SK-N-SH (cell line): ENCODE results near the gene CCDC15. TPM values are rescaled to one million over a fixed set of nuclear protein-coding genes. Genes with fewer than 3 reads are reported as not detected.

ENCODE experiments used
- CTCF ChIA-PET: fragments of 300-600, 350-600 bp; formaldehyde crosslinking; extraction: SDS; loops from one replicate; lab custom pipeline; 2021; lab: Yijun Ruan, JAX
- POLR2A ChIA-PET: fragments of 350-600 bp; sonication (Branson Sonifier 250); formaldehyde crosslinking; extraction: SDS; loops from one replicate; lab custom pipeline; 2020; ENCODE audit warnings: antibody characterized with exemption, inconsistent platforms; lab: Yijun Ruan, JAX
- DNase-seq: peaks from one replicate; pipeline ENCODE4 v3.0.0; 2012
- H2AFZ ChIP-seq: fragments of 200-600 bp; sonication (generic); 2 replicates; pipeline ENCODE4 v1.8.1; 2016; ENCODE audit warnings: antibody characterized with exemption, mild to moderate bottlenecking, low read depth
- H3F3A ChIP-seq: fragments of 200-600 bp; sonication (generic); replicated peaks from 2 replicates; pipeline ENCODE3; 2016; ENCODE audit warnings: antibody characterized with exemption, mild to moderate bottlenecking; ENCODE audit not compliant: insufficient read depth
- H3K27ac ChIP-seq, 2 experiments: fragments of 200-500 bp in 1 of 2; fragments of 200-600 bp in 1 of 2; sonication (Bioruptor generic) in 1 of 2; sonication (generic), shearing (Covaris generic) in 1 of 2; 2 replicates each; pipeline versions ENCODE4 v1.5.1 to v1.6.1; 2014 to 2016; ENCODE audit warnings: low read depth in 2 of 2, inconsistent platforms in 1 of 2, low read length in 1 of 2, mild to moderate bottlenecking in 1 of 2, mixed read lengths in 1 of 2
- H3K27me3 ChIP-seq: fragments of 200-600 bp; sonication (generic), shearing (Covaris generic); 2 replicates; pipeline ENCODE4 v1.6.1; 2016; ENCODE audit warnings: mixed run types; ENCODE audit not compliant: insufficient read depth
- H3K36me3 ChIP-seq, 2 experiments: fragments of 200-500 bp in 1 of 2; fragments of 200-600 bp in 1 of 2; sonication (Bioruptor generic) in 1 of 2; sonication (generic) in 1 of 2; replicated peaks in 1 of 2; 2 replicates each; pipeline versions ENCODE3 to v1.5.1; 2014 to 2016; ENCODE audit warnings: low read length in 1 of 2, mild to moderate bottlenecking in 1 of 2; ENCODE audit not compliant: insufficient read depth in 2 of 2, control insufficient read depth in 1 of 2
- H3K4me1 ChIP-seq, 2 experiments: fragments of 200-500 bp in 1 of 2; fragments of 200-600 bp in 1 of 2; sonication (Bioruptor generic) in 1 of 2; sonication (generic), shearing (Covaris generic) in 1 of 2; 2 replicates each; pipeline versions ENCODE4 v1.5.1 to v1.6.1; 2014 to 2016; ENCODE audit warnings: low read depth in 1 of 2, low read length in 1 of 2, mixed run types in 1 of 2; ENCODE audit not compliant: insufficient read depth in 2 of 2, control insufficient read depth in 1 of 2
- H3K4me2 ChIP-seq: fragments of 200-600 bp; sonication (generic), shearing (Covaris generic); 2 replicates; pipeline ENCODE4 v1.6.1; 2017; ENCODE audit warnings: mixed run types
- H3K4me3 ChIP-seq, 2 experiments: fragments of 200-500 bp in 1 of 2; fragments of 200-600 bp in 1 of 2; sonication (Bioruptor generic) in 1 of 2; sonication (generic), shearing (Covaris generic) in 1 of 2; 2 replicates each; pipeline versions ENCODE4 v1.5.1 to v1.8.1; 2014 to 2016; ENCODE audit warnings: low read depth in 2 of 2, inconsistent platforms in 1 of 2, low read length in 1 of 2, mild to moderate bottlenecking in 1 of 2, mixed read lengths in 1 of 2, moderate library complexity in 1 of 2
- H3K79me2 ChIP-seq: fragments of 200-600 bp; sonication (generic); 2 replicates; pipeline ENCODE4 v1.8.1; 2017; ENCODE audit warnings: mild to moderate bottlenecking; ENCODE audit not compliant: insufficient read depth
- H3K9ac ChIP-seq: fragments of 200-600 bp; sonication (generic); 2 replicates; pipeline ENCODE4 v1.6.1; 2017; ENCODE audit warnings: mixed run types
- H3K9me2 ChIP-seq: fragments of 200-600 bp; sonication (generic); 2 replicates; pipeline ENCODE4 v1.6.1; 2017; ENCODE audit warnings: mixed run types
- H3K9me3 ChIP-seq: fragments of 200-600 bp; sonication (generic); 2 replicates; pipeline ENCODE4 v1.6.1; 2017; ENCODE audit warnings: mixed run types, mild to moderate bottlenecking, moderate library complexity
- H4K20me1 ChIP-seq: fragments of 200-600 bp; sonication (generic); 2 replicates; pipeline ENCODE4 v1.6.1; 2017; ENCODE audit warnings: mild to moderate bottlenecking, mixed run types; ENCODE audit not compliant: insufficient read depth
- CHD2 ChIP-seq: fragments of 150-350 bp; IDR thresholded peaks from 2 replicates; pipeline ENCODE4 v1.6.1; 2018; ENCODE audit warnings: low read length; ENCODE audit not compliant: partially characterized antibody
- EP300 ChIP-seq, 2 experiments: IDR thresholded peaks; 2 replicates each; pipeline versions ENCODE4 v1.4.0 to v1.6.1; 2012; ENCODE audit warnings: borderline replicate concordance in 1 of 2, low read depth in 1 of 2, low read length in 1 of 2
- FOSL2 ChIP-seq: IDR thresholded peaks from 2 replicates; pipeline ENCODE4 v1.4.0; 2012; ENCODE audit warnings: low read depth, mild to moderate bottlenecking, moderate library complexity, borderline replicate concordance
- GABPA ChIP-seq: IDR thresholded peaks from 2 replicates; pipeline ENCODE4 v1.4.0; 2012; ENCODE audit warnings: low read depth, mild to moderate bottlenecking
- JUND ChIP-seq: IDR thresholded peaks from 2 replicates; pipeline ENCODE4 v1.4.0; 2012
- POLR2AphosphoS5 ChIP-seq: IDR thresholded peaks from 2 replicates; pipeline ENCODE4 v1.6.1; 2012; ENCODE audit warnings: low read depth, low read length
- RAD21 ChIP-seq: IDR thresholded peaks from 2 replicates; pipeline ENCODE4 v1.6.1; 2012; ENCODE audit warnings: mild to moderate bottlenecking, low read length
- RFX5 ChIP-seq: IDR thresholded peaks from 2 replicates; pipeline ENCODE4 v1.6.1; 2012; ENCODE audit warnings: mild to moderate bottlenecking, improper control_type of control experiment, low read length
- SMC3 ChIP-seq: IDR thresholded peaks from 2 replicates; pipeline ENCODE4 v1.6.1; 2012; ENCODE audit warnings: low read depth, low read length, improper control_type of control experiment
- TEAD4 ChIP-seq: IDR thresholded peaks from 2 replicates; pipeline ENCODE4 v1.4.0; 2012; ENCODE audit warnings: mild to moderate bottlenecking, borderline replicate concordance; ENCODE audit not compliant: insufficient read depth
- WGBS: methylation state at CpG from one replicate; pipeline ENCODE4 v1.1.6; 2017; ENCODE audit warnings: low lambda C conversion rate; 5-methylcytosine and 5-hydroxymethylcytosine counted together
- polyA plus RNA-seq, 3 experiments: library from polyadenylated mRNA; depleted of rRNA; stranded (reverse); fragments of >200 nt; gene quantifications; 2 replicates each; pipeline ENCODE4 v1.2.3, GENCODE V29; 2012
- TF ChIP-seq, protein P1 (sequence below): IDR thresholded peaks from 2 replicates; pipeline ENCODE4 v1.6.1; 2012; ENCODE audit warnings: mild to moderate bottlenecking, low read depth, low read length, moderate library complexity
- TF ChIP-seq, protein P2 (sequence below): IDR thresholded peaks from 2 replicates; pipeline ENCODE4 v1.4.0; 2012; ENCODE audit warnings: low read depth, borderline replicate concordance
- TF ChIP-seq, protein P3 (sequence below): fragments of 150-350 bp; IDR thresholded peaks from 2 replicates; pipeline ENCODE4 v1.6.1; 2016; ENCODE audit warnings: mild to moderate bottlenecking, low read depth, low read length

The CCDC15 gene
- polyA plus RNA-seq, 1 of the 3 experiments (the other 2 are of a cell fraction), result 0.69 TPM

DNA sequence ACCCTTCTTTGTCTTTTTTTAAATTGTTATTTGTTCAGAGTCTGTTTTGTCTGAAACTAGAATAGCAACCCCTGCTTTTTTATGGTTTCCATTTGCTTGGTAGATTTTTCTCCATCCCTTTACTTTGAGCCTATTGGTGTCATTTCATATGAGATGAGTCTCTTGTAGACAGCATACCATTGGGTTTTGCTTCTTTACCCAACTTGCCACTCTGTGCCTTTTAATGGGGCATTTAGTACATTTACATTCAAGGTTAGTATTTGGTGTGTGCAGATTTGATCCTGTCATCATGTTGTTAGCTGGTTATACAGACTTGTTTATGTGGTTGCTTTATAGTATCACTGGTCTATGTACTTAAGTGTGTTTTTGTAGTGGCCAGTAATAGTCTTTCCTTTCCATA is 28.0 kb downstream of the CCDC15 start (continued):
- TF ChIP-seq, protein P1, sequence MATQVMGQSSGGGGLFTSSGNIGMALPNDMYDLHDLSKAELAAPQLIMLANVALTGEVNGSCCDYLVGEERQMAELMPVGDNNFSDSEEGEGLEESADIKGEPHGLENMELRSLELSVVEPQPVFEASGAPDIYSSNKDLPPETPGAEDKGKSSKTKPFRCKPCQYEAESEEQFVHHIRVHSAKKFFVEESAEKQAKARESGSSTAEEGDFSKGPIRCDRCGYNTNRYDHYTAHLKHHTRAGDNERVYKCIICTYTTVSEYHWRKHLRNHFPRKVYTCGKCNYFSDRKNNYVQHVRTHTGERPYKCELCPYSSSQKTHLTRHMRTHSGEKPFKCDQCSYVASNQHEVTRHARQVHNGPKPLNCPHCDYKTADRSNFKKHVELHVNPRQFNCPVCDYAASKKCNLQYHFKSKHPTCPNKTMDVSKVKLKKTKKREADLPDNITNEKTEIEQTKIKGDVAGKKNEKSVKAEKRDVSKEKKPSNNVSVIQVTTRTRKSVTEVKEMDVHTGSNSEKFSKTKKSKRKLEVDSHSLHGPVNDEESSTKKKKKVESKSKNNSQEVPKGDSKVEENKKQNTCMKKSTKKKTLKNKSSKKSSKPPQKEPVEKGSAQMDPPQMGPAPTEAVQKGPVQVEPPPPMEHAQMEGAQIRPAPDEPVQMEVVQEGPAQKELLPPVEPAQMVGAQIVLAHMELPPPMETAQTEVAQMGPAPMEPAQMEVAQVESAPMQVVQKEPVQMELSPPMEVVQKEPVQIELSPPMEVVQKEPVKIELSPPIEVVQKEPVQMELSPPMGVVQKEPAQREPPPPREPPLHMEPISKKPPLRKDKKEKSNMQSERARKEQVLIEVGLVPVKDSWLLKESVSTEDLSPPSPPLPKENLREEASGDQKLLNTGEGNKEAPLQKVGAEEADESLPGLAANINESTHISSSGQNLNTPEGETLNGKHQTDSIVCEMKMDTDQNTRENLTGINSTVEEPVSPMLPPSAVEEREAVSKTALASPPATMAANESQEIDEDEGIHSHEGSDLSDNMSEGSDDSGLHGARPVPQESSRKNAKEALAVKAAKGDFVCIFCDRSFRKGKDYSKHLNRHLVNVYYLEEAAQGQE, result no peak
- TF ChIP-seq CHD2, result no peak

DNA sequence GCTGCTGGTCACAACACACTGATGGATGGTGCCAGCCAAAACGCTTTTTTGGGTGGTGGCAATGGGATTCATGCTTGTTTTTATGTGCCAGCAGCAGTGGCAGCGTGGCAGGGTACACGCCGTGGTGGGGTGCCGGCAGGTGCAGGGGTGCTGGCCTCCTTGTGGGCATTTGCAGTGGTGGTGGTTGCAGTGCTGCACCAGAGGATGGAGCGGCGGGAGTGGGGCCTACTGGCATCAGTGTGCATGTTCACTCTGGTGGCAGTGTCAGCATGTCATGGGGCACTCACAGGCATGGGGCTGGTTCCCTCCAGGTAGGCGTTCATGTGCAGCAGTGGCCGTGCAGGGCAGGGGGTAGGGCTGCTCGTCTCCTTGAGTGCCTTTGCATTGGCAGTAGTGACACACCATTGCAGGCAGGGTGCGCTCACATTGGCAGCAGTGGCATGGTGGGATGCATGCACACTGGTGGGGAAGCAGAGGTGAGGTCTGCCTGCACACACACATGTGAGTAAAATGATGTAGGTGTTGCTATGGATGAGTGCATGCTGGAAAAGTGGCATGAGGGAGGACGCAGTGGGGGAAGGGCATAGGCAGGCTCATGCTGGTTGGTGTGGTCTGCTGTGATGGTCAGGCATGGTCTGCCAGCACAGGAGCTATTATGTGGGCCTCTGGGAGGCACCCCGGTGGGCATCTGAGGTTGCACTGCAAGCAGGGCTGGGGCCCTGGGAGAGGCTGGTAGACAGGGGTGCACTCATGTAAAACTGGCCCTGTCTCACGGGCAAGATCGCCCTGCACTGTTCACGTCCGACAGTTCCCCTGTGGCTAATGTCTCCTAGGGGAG is 29.9 kb downstream of the CCDC15 start:
- Histone ChIP-seq H3K4me3 (no peak overlapping the region), H3K27ac (no peak overlapping the region), H4K20me1 (no peaks in the 10 kb centered on the region), H3K36me3 (no peaks in the 10 kb centered on the region), H3F3A (no peaks in the 10 kb centered on the region), H3K9me3 (peaks cover 5% of the 10 kb centered on the region; the same call in 1 of the 2 replicates), H2AFZ (no peak overlapping the region), H3K27me3 (no peaks in the 10 kb centered on the region), H3K9ac (no peak overlapping the region), H3K79me2 (no peaks in the 10 kb centered on the region), H3K4me1 (no peaks in the 10 kb centered on the region), H3K4me2 (no peak overlapping the region), H3K9me2 (no peaks in the 10 kb centered on the region)
- no peak for TF ChIP-seq FOSL2
- no peak for TF ChIP-seq RFX5
- TF ChIP-seq, protein P2, sequence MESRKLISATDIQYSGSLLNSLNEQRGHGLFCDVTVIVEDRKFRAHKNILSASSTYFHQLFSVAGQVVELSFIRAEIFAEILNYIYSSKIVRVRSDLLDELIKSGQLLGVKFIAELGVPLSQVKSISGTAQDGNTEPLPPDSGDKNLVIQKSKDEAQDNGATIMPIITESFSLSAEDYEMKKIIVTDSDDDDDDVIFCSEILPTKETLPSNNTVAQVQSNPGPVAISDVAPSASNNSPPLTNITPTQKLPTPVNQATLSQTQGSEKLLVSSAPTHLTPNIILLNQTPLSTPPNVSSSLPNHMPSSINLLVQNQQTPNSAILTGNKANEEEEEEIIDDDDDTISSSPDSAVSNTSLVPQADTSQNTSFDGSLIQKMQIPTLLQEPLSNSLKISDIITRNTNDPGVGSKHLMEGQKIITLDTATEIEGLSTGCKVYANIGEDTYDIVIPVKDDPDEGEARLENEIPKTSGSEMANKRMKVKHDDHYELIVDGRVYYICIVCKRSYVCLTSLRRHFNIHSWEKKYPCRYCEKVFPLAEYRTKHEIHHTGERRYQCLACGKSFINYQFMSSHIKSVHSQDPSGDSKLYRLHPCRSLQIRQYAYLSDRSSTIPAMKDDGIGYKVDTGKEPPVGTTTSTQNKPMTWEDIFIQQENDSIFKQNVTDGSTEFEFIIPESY, result no peak
- TF ChIP-seq EP300 (IDR thresholded peaks at IDR 0.05; ENCODE audit: borderline replicate concordance in 1 of 2, low read depth in 1 of 2, low read length in 1 of 2), result no peak
- no peak for TF ChIP-seq POLR2AphosphoS5
- no peak for TF ChIP-seq RAD21
- TF ChIP-seq GABPA, result no peak
- no peak for TF ChIP-seq JUND
- TF ChIP-seq TEAD4, result no peak
- no peak for TF ChIP-seq SMC3
- TF ChIP-seq, protein P3, sequence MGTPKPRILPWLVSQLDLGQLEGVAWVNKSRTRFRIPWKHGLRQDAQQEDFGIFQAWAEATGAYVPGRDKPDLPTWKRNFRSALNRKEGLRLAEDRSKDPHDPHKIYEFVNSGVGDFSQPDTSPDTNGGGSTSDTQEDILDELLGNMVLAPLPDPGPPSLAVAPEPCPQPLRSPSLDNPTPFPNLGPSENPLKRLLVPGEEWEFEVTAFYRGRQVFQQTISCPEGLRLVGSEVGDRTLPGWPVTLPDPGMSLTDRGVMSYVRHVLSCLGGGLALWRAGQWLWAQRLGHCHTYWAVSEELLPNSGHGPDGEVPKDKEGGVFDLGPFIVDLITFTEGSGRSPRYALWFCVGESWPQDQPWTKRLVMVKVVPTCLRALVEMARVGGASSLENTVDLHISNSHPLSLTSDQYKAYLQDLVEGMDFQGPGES, result no peak
- WGBS, result 92% methylated on average over 12 of the region's 17 CpGs
- peak; percentile 5 for DNase-seq
- POLR2A ChIA-PET, result no interaction called here
- CTCF ChIA-PET, result interaction anchor here (1.5 kb wide), 1 partner anchor 450 kb away, joined by 3 read pairs; no protein-coding TSS in a partner anchor
